GM12878 (cell line): ENCODE measurements around the gene FFAR2. TPM values are rescaled to one million over a fixed set of nuclear protein-coding genes. Genes with fewer than 3 reads are reported as not detected.

ENCODE experiments used
- CEBPB ChIP-seq, 2 experiments: fragments of 150-350 bp in 1 of 2; IDR thresholded peaks; 2 replicates each; pipeline ENCODE4 v1.6.1; 2012 to 2014; ENCODE audit warnings: low read depth in 2 of 2, low read length in 2 of 2, borderline replicate concordance in 1 of 2, inconsistent platforms in 1 of 2
- CHD1 ChIP-seq: IDR thresholded peaks from 2 replicates; pipeline ENCODE4 v1.6.1; 2012; ENCODE audit warnings: low read depth, low read length, improper control_type of control experiment
- CHD2 ChIP-seq: IDR thresholded peaks from 2 replicates; pipeline ENCODE4 v1.6.1; 2011; ENCODE audit warnings: low read depth, low read length, improper control_type of control experiment, borderline replicate concordance
- HCFC1 ChIP-seq: fragments of 150-350 bp; IDR thresholded peaks from 2 replicates; pipeline ENCODE4 v1.6.1; 2014; ENCODE audit warnings: low read length
- HDAC2 ChIP-seq: fragments of 200-600 bp; sonication (generic); IDR thresholded peaks from 2 replicates; pipeline ENCODE4 v1.6.1; 2017
- HDGF ChIP-seq: fragments of 450-650 bp; IDR thresholded peaks from 2 replicates; pipeline ENCODE4 v1.6.1; 2016; ENCODE audit warnings: antibody characterized with exemption
- IKZF1 ChIP-seq: fragments of 450-650 bp; conservative IDR thresholded peaks from 2 replicates; pipeline ENCODE4 v1.6.1; 2017; ENCODE audit warnings: antibody characterized with exemption, mild to moderate bottlenecking
- JUNB ChIP-seq: IDR thresholded peaks from 2 replicates; pipeline ENCODE4 v1.6.1; 2016; ENCODE audit warnings: antibody characterized with exemption, mild to moderate bottlenecking
- JUND ChIP-seq: IDR thresholded peaks from 2 replicates; pipeline ENCODE4 v1.6.1; 2012; ENCODE audit warnings: low read depth, mild to moderate bottlenecking, low read length, improper control_type of control experiment, moderate library complexity
- MAX ChIP-seq: IDR thresholded peaks from 2 replicates; pipeline ENCODE4 v1.6.1; 2012; ENCODE audit warnings: low read depth, low read length, improper control_type of control experiment
- MEF2A ChIP-seq: IDR thresholded peaks from 2 replicates; pipeline ENCODE4 v1.6.1; 2011; ENCODE audit warnings: low read depth, mild to moderate bottlenecking, low read length, moderate library complexity; ENCODE audit not compliant: insufficient read depth
- MYC ChIP-seq: IDR thresholded peaks from 2 replicates; pipeline ENCODE4 v1.6.1; 2011; ENCODE audit warnings: mild to moderate bottlenecking, low read length, moderate library complexity, inconsistent platforms; ENCODE audit not compliant: insufficient read depth, insufficient replicate concordance, insufficient read length, severe bottlenecking
- NFIC ChIP-seq: IDR thresholded peaks from 2 replicates; pipeline ENCODE4 v1.6.1; 2012; ENCODE audit warnings: low read depth, mild to moderate bottlenecking, inconsistent platforms, low read length, moderate library complexity
- NFYA ChIP-seq: IDR thresholded peaks from 2 replicates; pipeline ENCODE4 v1.6.1; 2011; ENCODE audit warnings: low read depth, mild to moderate bottlenecking, low read length, improper control_type of control experiment, borderline replicate concordance
- NR2F1 ChIP-seq: fragments of 450-650 bp; conservative IDR thresholded peaks from 2 replicates; pipeline ENCODE4 v1.6.1; 2017; ENCODE audit warnings: mild to moderate bottlenecking
- NRF1 ChIP-seq: conservative IDR thresholded peaks from 2 replicates; pipeline ENCODE4 v1.6.1; 2011; ENCODE audit warnings: mild to moderate bottlenecking, low read depth, low read length, improper control_type of control experiment
- PAX5 ChIP-seq: IDR thresholded peaks from 2 replicates; pipeline ENCODE4 v1.6.1; 2011; ENCODE audit warnings: low read depth, low read length, borderline replicate concordance
- PAX8 ChIP-seq: fragments of 450-650 bp; IDR thresholded peaks from 2 replicates; pipeline ENCODE4 v1.6.1; 2017; ENCODE audit warnings: mild to moderate bottlenecking, moderate library complexity
- POLR2A ChIP-seq: IDR thresholded peaks from 2 replicates; pipeline ENCODE4 v1.6.1; 2011; ENCODE audit warnings: low read depth, mild to moderate bottlenecking, low read length
- SMARCA5 ChIP-seq: fragments of 450-650 bp; IDR thresholded peaks from 2 replicates; pipeline ENCODE4 v1.6.1; 2017; ENCODE audit warnings: mild to moderate bottlenecking
- SRF ChIP-seq, 2 experiments: IDR thresholded peaks; 2 replicates each; pipeline ENCODE4 v1.6.1; 2011; ENCODE audit warnings: low read depth in 2 of 2, low read length in 2 of 2, mild to moderate bottlenecking in 1 of 2, moderate library complexity in 1 of 2
- TCF7 ChIP-seq: IDR thresholded peaks from 2 replicates; pipeline ENCODE4 v1.6.1; 2014; ENCODE audit warnings: antibody characterized with exemption, borderline replicate concordance
- ZNF217 ChIP-seq: fragments of 450-650 bp; IDR thresholded peaks from 2 replicates; pipeline ENCODE4 v1.6.1; 2017; ENCODE audit warnings: antibody characterized with exemption, mild to moderate bottlenecking
- ZNF592 ChIP-seq: fragments of 450-650 bp; IDR thresholded peaks from 2 replicates; pipeline ENCODE4 v1.6.1; 2017; ENCODE audit warnings: mild to moderate bottlenecking, moderate library complexity
- ZNF622 ChIP-seq: fragments of 450-650 bp; IDR thresholded peaks from 2 replicates; pipeline ENCODE4 v1.6.1; 2017; ENCODE audit warnings: mild to moderate bottlenecking, inconsistent platforms
- polyA plus RNA-seq, 11 experiments: library from polyadenylated mRNA; depleted of rRNA in 4 of 11; unstranded in 6 of 11; stranded (reverse) in 5 of 11; fragments of >200 nt; fragmentation: Nextera tagmentation in 4 of 11; fragmentation: Illumina TruSeq in 1 of 11; extraction: Ambion mirVana in 4 of 11; extraction: Trizol in 1 of 11; gene quantifications; 1 replicate in 1 of 11; 2 replicates in 10 of 11; pipeline versions ENCODE4 v1.2.1 to v1.2.3, GENCODE V29; 2011 to 2016; ENCODE audit warnings: inconsistent platforms in 2 of 11, missing spikeins in 2 of 11, low read depth in 1 of 11
- total RNA-seq, 4 experiments: library from RNA; depleted of rRNA in 3 of 4; stranded (reverse); fragments of >200 nt in 3 of 4; fragmentation: Illumina TruSeq in 1 of 4; extraction: Trizol in 1 of 4; gene quantifications; 2 replicates each; pipeline versions ENCODE4 v1.2.1 to v1.2.3, GENCODE V29; 2013 to 2021
- TF ChIP-seq, protein P1 (sequence below): fragments of 450-650 bp; formaldehyde crosslinking; IDR thresholded peaks from 2 replicates; pipeline ENCODE4 v1.4.0; 2022; ENCODE audit warnings: mild to moderate bottlenecking, moderate library complexity

The FFAR2 gene
- total and polyA plus RNA-seq, 10 of the 15 experiments (the other 5 are each of a cell fraction or from before 2014, with no cell fraction given) = 0.05 to 4.0 (median 2.1) TPM

DNA sequence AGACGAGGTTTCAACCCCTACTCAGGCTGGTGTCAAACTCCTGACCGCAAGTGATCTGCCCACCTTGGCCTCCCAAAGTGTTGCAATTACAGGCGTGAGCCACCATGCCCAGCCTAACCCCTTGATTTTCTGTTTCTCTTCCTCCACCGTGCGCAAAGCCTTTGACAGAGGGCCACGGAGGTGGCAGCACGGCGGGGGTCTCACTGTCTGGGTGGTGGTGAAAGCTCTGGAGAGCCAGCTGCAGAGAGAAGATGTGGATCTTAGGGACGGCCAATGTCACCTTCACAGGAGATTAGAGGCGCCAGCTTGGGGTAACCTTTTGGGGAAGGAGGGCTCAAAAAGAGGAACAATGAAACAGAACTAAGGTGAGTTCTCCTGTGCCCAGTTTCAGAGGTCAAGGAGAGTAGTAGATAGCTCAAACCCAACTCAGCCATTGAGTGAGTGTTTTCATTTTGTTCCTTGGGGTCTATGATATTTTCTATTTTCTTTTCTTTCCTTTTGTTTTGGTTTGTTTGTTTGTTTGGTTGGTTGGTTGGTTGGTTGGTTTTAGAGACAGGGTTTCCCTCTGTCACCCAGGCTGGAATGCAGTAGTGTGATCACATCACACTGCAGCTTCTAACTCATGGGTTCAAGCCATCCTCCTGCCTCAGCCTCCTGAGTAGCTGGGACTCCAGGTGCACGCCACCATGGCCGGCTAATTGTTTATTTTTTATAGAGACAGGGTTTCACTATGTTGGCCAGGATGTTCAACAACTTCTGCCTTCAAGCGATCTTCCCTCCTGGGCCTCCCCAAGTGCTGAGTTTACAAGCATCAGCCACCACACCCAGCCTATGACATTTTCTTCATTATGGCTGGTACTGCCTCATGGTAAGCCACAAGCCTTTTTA, 39.5 kb upstream of the FFAR2 start (continued):
- TF ChIP-seq CEBPB (IDR thresholded peaks at IDR 0.05; ENCODE audit: borderline replicate concordance in 1 of 2, low read depth in 2 of 2, low read length in 2 of 2) = no peak
- TF ChIP-seq ZNF622 = no peak
- TF ChIP-seq PAX5 = no peak
- no peak for TF ChIP-seq CHD2
- no peak; the same call in none of the 2 replicates for TF ChIP-seq HDGF
- no peak for TF ChIP-seq NFYA
- TF ChIP-seq CHD1 = no peak
- no peak for TF ChIP-seq JUND
- TF ChIP-seq TCF7 = no peak
- TF ChIP-seq HCFC1 = no peak
- no peak for TF ChIP-seq NRF1
- TF ChIP-seq ZNF592 = no peak
- peak; percentile 94 for TF ChIP-seq NR2F1
- TF ChIP-seq POLR2A = no peak
- peak; percentile 83 for TF ChIP-seq ZNF217
- peak; percentile 82 for TF ChIP-seq IKZF1
- TF ChIP-seq JUNB = no peak
- TF ChIP-seq NFIC = no peak
- TF ChIP-seq, protein P1, sequence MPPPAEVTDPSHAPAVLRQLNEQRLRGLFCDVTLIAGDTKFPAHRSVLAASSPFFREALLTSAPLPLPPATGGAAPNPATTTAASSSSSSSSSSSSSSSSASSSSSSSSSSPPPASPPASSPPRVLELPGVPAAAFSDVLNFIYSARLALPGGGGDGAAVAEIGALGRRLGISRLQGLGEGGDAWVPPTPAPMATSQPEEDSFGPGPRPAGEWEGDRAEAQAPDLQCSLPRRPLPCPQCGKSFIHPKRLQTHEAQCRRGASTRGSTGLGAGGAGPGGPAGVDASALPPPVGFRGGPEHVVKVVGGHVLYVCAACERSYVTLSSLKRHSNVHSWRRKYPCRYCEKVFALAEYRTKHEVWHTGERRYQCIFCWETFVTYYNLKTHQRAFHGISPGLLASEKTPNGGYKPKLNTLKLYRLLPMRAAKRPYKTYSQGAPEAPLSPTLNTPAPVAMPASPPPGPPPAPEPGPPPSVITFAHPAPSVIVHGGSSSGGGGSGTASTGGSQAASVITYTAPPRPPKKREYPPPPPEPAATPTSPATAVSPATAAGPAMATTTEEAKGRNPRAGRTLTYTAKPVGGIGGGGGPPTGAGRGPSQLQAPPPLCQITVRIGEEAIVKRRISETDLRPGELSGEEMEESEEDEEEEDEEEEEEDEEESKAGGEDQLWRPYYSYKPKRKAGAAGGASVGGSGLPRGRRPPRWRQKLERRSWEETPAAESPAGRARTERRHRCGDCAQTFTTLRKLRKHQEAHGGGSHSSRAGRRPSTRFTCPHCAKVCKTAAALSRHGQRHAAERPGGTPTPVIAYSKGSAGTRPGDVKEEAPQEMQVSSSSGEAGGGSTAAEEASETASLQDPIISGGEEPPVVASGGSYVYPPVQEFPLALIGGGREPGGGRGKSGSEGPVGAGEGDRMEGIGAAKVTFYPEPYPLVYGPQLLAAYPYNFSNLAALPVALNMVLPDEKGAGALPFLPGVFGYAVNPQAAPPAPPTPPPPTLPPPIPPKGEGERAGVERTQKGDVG (CRISPR knock-in tag) = no peak
- TF ChIP-seq MYC = no peak
- peak; percentile 68; the same call in 1 of the 2 replicates for TF ChIP-seq SMARCA5
- TF ChIP-seq MAX = no peak
- peak; percentile 43; the same call in 1 of the 2 replicates for TF ChIP-seq PAX8
- no peak for TF ChIP-seq MEF2A
- TF ChIP-seq HDAC2 = no peak
- no peak for TF ChIP-seq SRF (IDR thresholded peaks at IDR 0.05; ENCODE audit: low read depth in 2 of 2, low read length in 2 of 2)
